ENCODE data around the gene ADGRG2. TPM values are rescaled to one million over a fixed set of nuclear protein-coding genes. Genes with fewer than 3 reads are reported as not detected.

ADGRG2 gene
- total RNA-seq, 4 donors from 2014 or later: 0.83 to 2.7 (median 2.1) TPM

- intact Hi-C loops (cut with DNase I): no loop called here
- DNase-seq (ENCODE audit: extremely low spot score): no peak
- H3K27me3 ChIP-seq: no peaks in the 10 kb centered on the region
- no peaks in the 10 kb centered on the region for H3K9me3 ChIP-seq
- no peaks in the 10 kb centered on the region for H3K4me1 ChIP-seq
- 83% methylated on average over 7 of the region's 7 CpGs for WGBS
- no peaks in the 10 kb centered on the region for H3K36me3 ChIP-seq
- H3K4me3 ChIP-seq: no peak overlapping the region
- TF ChIP-seq POLR2A (IDR thresholded peaks at IDR 0.05; ENCODE audit: low read depth) (no peak), EP300 (IDR thresholded peaks at IDR 0.05) (no peak), CTCF (IDR thresholded peaks at IDR 0.05) (no peak), POLR2AphosphoS5 (IDR thresholded peaks at IDR 0.05) (no peak)
- no peak overlapping the region for H3K27ac ChIP-seq (replicated peaks in 1 of 4)
These were observed 147.3 kb downstream of the ADGRG2 start for GRCh38 chrX:18974993-18975392.

GRCh38 chrX:18973527-18974192, 148.6 kb downstream of the ADGRG2 start:
- Histone ChIP-seq H3K27ac (replicated peaks in 1 of 4) (no peak overlapping the region), H3K36me3 (no peaks in the 10 kb centered on the region), H3K4me3 (no peak overlapping the region), H3K4me1 (no peaks in the 10 kb centered on the region), H3K9me3 (no peaks in the 10 kb centered on the region), H3K27me3 (no peaks in the 10 kb centered on the region)
- 71% methylated on average over 7 of the region's 7 CpGs for WGBS
- DNase-seq (ENCODE audit: extremely low spot score): no peak
- TF ChIP-seq EP300 (IDR thresholded peaks at IDR 0.05) (no peak), CTCF (IDR thresholded peaks at IDR 0.05) (no peak), POLR2AphosphoS5 (IDR thresholded peaks at IDR 0.05) (no peak), POLR2A (IDR thresholded peaks at IDR 0.05; ENCODE audit: low read depth) (no peak)
- intact Hi-C loops (cut with DNase I): no loop called here

- 54% methylated on average over 2 of the region's 2 CpGs for WGBS
- H3K36me3 ChIP-seq: no peaks in the 10 kb centered on the region
- DNase-seq (ENCODE audit: extremely low spot score): no peak
- no peaks in the 10 kb centered on the region for H3K27me3 ChIP-seq
- H3K9me3 ChIP-seq: no peaks in the 10 kb centered on the region
- no peaks in the 10 kb centered on the region for H3K4me1 ChIP-seq
- intact Hi-C loops (cut with DNase I): no loop called here
- TF ChIP-seq EP300 (IDR thresholded peaks at IDR 0.05): no peak
- no peak for TF ChIP-seq POLR2A (IDR thresholded peaks at IDR 0.05; ENCODE audit: low read depth)
- TF ChIP-seq POLR2AphosphoS5 (IDR thresholded peaks at IDR 0.05): no peak
- no peak for TF ChIP-seq CTCF (IDR thresholded peaks at IDR 0.05)
- no peak overlapping the region for H3K27ac ChIP-seq (replicated peaks in 1 of 4)
- H3K4me3 ChIP-seq: no peak overlapping the region
These were observed 150.8 kb downstream of the ADGRG2 start for GRCh38 chrX:18971506-18971905.

- DNase-seq (ENCODE audit: extremely low spot score): no peak
- no peaks in the 10 kb centered on the region for H3K4me1 ChIP-seq
- no peak overlapping the region for H3K27ac ChIP-seq (replicated peaks in 1 of 4)
- H3K36me3 ChIP-seq: no peaks in the 10 kb centered on the region
- TF ChIP-seq CTCF (IDR thresholded peaks at IDR 0.05): no peak
- no peak for TF ChIP-seq POLR2A (IDR thresholded peaks at IDR 0.05; ENCODE audit: low read depth)
- no peak for TF ChIP-seq EP300 (IDR thresholded peaks at IDR 0.05)
- no peak for TF ChIP-seq POLR2AphosphoS5 (IDR thresholded peaks at IDR 0.05)
- no peaks in the 10 kb centered on the region for H3K9me3 ChIP-seq
- H3K27me3 ChIP-seq: no peaks in the 10 kb centered on the region
- no peak overlapping the region for H3K4me3 ChIP-seq
- intact Hi-C loops (cut with DNase I): no loop called here
These were observed 151.8 kb downstream of the ADGRG2 start for GRCh38 chrX:18970465-18970864.

- no peak for DNase-seq (ENCODE audit: extremely low spot score)
- WGBS: 81% methylated on average over 5 of the region's 5 CpGs
These were observed 155.6 kb downstream of the ADGRG2 start for GRCh38 chrX:18966624-18967023.

More at GRCh38 chrX:18966624-18967023, 155.6 kb downstream of the ADGRG2 start:
- intact Hi-C loops (cut with DNase I): no loop called here
- no peak overlapping the region for H3K27ac ChIP-seq (replicated peaks in 1 of 4)
- no peaks in the 10 kb centered on the region for H3K4me1 ChIP-seq
- H3K27me3 ChIP-seq: no peaks in the 10 kb centered on the region
- no peaks in the 10 kb centered on the region for H3K9me3 ChIP-seq
- H3K4me3 ChIP-seq: no peak overlapping the region
- TF ChIP-seq POLR2AphosphoS5 (IDR thresholded peaks at IDR 0.05) (no peak), EP300 (IDR thresholded peaks at IDR 0.05) (no peak), CTCF (IDR thresholded peaks at IDR 0.05) (no peak), POLR2A (IDR thresholded peaks at IDR 0.05; ENCODE audit: low read depth) (no peak)
- no peaks in the 10 kb centered on the region for H3K36me3 ChIP-seq

Measured in esophagus muscularis mucosa (tissue), 4 donors.